Vagina (tissue), 2 donors: ENCODE data around the gene MAP3K8. TPM values are rescaled to one million over a fixed set of nuclear protein-coding genes. Genes with fewer than 3 reads are reported as not detected.
"Not testable (repeated sequence)": the region's sequence is repeated elsewhere in the genome, so short reads cannot be mapped to it uniquely, and the experiment has no call there.

Experiments
- DNase-seq, 2 donors: peaks; one replicate each; pipeline ENCODE4 v3.0.0-alpha.2; 2017; ENCODE audit errors: extremely low spot score in 2 of 2
- H3K27ac ChIP-seq: fragments of 200-600 bp; sonication (generic); one replicate; pipeline ENCODE4 v1.5.1; 2019
- H3K27me3 ChIP-seq: fragments of 200-600 bp; sonication (generic); one replicate; pipeline ENCODE4 v1.5.1; 2019
- H3K36me3 ChIP-seq, 2 donors: fragments of 200-600 bp; sonication (generic); one replicate each; pipeline ENCODE4 v1.5.1; 2017 to 2019
- H3K4me1 ChIP-seq: fragments of 200-600 bp; sonication (generic); one replicate; pipeline ENCODE4 v1.5.1; 2019
- H3K4me3 ChIP-seq, 2 donors: fragments of 200-600 bp; sonication (generic); 1 replicate in 1 of 2; 2 replicates in 1 of 2; pipeline ENCODE4 v1.5.1; 2016 to 2019
- H3K9me3 ChIP-seq: fragments of 200-600 bp; sonication (generic); one replicate; pipeline ENCODE4 v1.5.1; 2019
- CTCF ChIP-seq, 3 experiments: fragments of 450-650 bp in 2 of 3; fragments of 200-600 bp in 1 of 3; sonication (generic) in 1 of 3; IDR thresholded peaks; one replicate each; pipeline ENCODE4 v1.5.1; 2017 to 2019; ENCODE audit warnings: antibody characterized with exemption in 3 of 3, mild to moderate bottlenecking in 2 of 3, moderate library complexity in 2 of 3
- POLR2A ChIP-seq, 2 donors: fragments of 450-650 bp; IDR thresholded peaks; one replicate each; pipeline ENCODE4 v1.6.1; 2017; ENCODE audit warnings: antibody characterized with exemption in 2 of 2, mild to moderate bottlenecking in 2 of 2, moderate library complexity in 2 of 2
- POLR2AphosphoS5 ChIP-seq, 2 donors: sonication (generic); formaldehyde crosslinking; IDR thresholded peaks; one replicate each; pipeline ENCODE4 v1.9.0; 2017; ENCODE audit warnings: antibody characterized with exemption in 2 of 2, mild to moderate bottlenecking in 2 of 2, low read depth in 1 of 2; ENCODE audit not compliant: insufficient read depth in 1 of 2
- intact Hi-C: fragments of 100-400 bp; cut with DNase I; formaldehyde crosslinking; loops from one replicate; pipeline ENCODE4 v1.15.1; 2023
- total RNA-seq: library from RNA; depleted of rRNA; stranded (reverse); fragments of >200 nt; gene quantifications from one replicate; pipeline ENCODE4 v1.2.3, GENCODE V29; 2016

Gene MAP3K8
- total RNA-seq, 1 donor from 2014 or later, result 16.5 TPM

- Histone ChIP-seq H3K27me3 (no peaks in the 10 kb centered on the region), H3K9me3 (no peaks in the 10 kb centered on the region), H3K4me3 (peak overlapping the region; percentile 77 to 92), H3K36me3 (no peaks in the 10 kb centered on the region), H3K27ac (peak overlapping the region; percentile 98), H3K4me1 (peaks cover 46% of the 10 kb centered on the region)
- no peak for DNase-seq
- TF ChIP-seq POLR2AphosphoS5 (IDR thresholded peaks at IDR 0.05; ENCODE audit: insufficient read depth in 1 of 2, low read depth in 1 of 2) (no peak), POLR2A (IDR thresholded peaks at IDR 0.05) (no peak), CTCF (IDR thresholded peaks at IDR 0.05) (no peak)
- intact Hi-C loops, result no loop called here
Observed at GRCh38 chr10:30433306-30433729, 666 bp upstream of the MAP3K8 start.

GRCh38 chr10:30434273-30435072 is 489 bp downstream of the MAP3K8 start:
- peak in 1 of 2 donors; percentile 95 for TF ChIP-seq POLR2A (IDR thresholded peaks at IDR 0.05)
- peak; percentile 42 to 99 for TF ChIP-seq POLR2AphosphoS5 (IDR thresholded peaks at IDR 0.05; ENCODE audit: insufficient read depth in 1 of 2, low read depth in 1 of 2)
- TF ChIP-seq CTCF (IDR thresholded peaks at IDR 0.05), result no peak
- H3K9me3 ChIP-seq, result no peaks in the 10 kb centered on the region
- H3K4me1 ChIP-seq, result peaks cover 56% of the 10 kb centered on the region
- H3K4me3 ChIP-seq, result peak overlapping the region; percentile 77 to 92
- peak overlapping the region; percentile 98 for H3K27ac ChIP-seq
- H3K27me3 ChIP-seq, result no peaks in the 10 kb centered on the region
- peak in 1 of 2 donors; percentile 94 for DNase-seq
- peaks cover 0 to 3% of the 10 kb centered on the region in 2 donors for H3K36me3 ChIP-seq
- intact Hi-C loops, result no loop called here

- no peak for TF ChIP-seq POLR2A (IDR thresholded peaks at IDR 0.05)
- TF ChIP-seq POLR2AphosphoS5 (IDR thresholded peaks at IDR 0.05; ENCODE audit: insufficient read depth in 1 of 2, low read depth in 1 of 2), result no peak
- no peak for TF ChIP-seq CTCF (IDR thresholded peaks at IDR 0.05)
- H3K27ac ChIP-seq, result peak overlapping the region; percentile 98
- DNase-seq, result no peak
- H3K9me3 ChIP-seq, result no peaks in the 10 kb centered on the region
- intact Hi-C loops, result no loop called here
- H3K4me3 ChIP-seq, result peak overlapping the region; percentile 77 to 92
- H3K4me1 ChIP-seq, result peaks cover 57% of the 10 kb centered on the region
- no peaks in the 10 kb centered on the region for H3K27me3 ChIP-seq
- H3K36me3 ChIP-seq, result peaks cover 0 to 6% of the 10 kb centered on the region in 2 donors
Observed at GRCh38 chr10:30435073-30435422, 1.1 kb downstream of the MAP3K8 start.

- peaks cover 62% of the 10 kb centered on the region for H3K4me1 ChIP-seq
- H3K27me3 ChIP-seq, H3K36me3 ChIP-seq, intact Hi-C loops, H3K9me3 ChIP-seq, DNase-seq: not testable (repeated sequence)
- H3K27ac ChIP-seq, result peak overlapping the region; percentile 98
- TF ChIP-seq POLR2AphosphoS5 (IDR thresholded peaks at IDR 0.05; ENCODE audit: insufficient read depth in 1 of 2, low read depth in 1 of 2), result peak in 1 of 2 donors; percentile 22
- H3K4me3 ChIP-seq, result peak overlapping the region; percentile 77 to 92
Observed at GRCh38 chr10:30435499-30436167, 1.6 kb downstream of the MAP3K8 start.

GRCh38 chr10:30436191-30436611 is 2.2 kb downstream of the MAP3K8 start:
- intact Hi-C loops, result no loop called here
- Histone ChIP-seq H3K27me3 (no peaks in the 10 kb centered on the region), H3K27ac (peak overlapping the region; percentile 98), H3K4me3 (peak overlapping the region; percentile 77 to 92), H3K9me3 (no peaks in the 10 kb centered on the region), H3K4me1 (peaks cover 66% of the 10 kb centered on the region), H3K36me3 (peaks cover 0 to 8% of the 10 kb centered on the region in 2 donors)
- TF ChIP-seq POLR2A (IDR thresholded peaks at IDR 0.05) (no peak), POLR2AphosphoS5 (IDR thresholded peaks at IDR 0.05; ENCODE audit: insufficient read depth in 1 of 2, low read depth in 1 of 2) (no peak), CTCF (IDR thresholded peaks at IDR 0.05) (no peak)
- no peak for DNase-seq
